IMR-90 (cell line): ENCODE results near the gene SYNC.

Experiments
- BHLHE40 ChIP-seq: fragments of 150-350 bp; IDR thresholded peaks from 2 replicates; pipeline ENCODE4 v1.6.1; 2016; ENCODE audit warnings: mild to moderate bottlenecking, low read depth, low read length
- CTCF ChIP-seq: conservative IDR thresholded peaks from 2 replicates; pipeline ENCODE4 v1.5.1; 2012; ENCODE audit warnings: mild to moderate bottlenecking, low read depth, low read length, improper control_type of control experiment
- MAFK ChIP-seq: IDR thresholded peaks from 2 replicates; pipeline ENCODE4 v1.6.1; 2012; ENCODE audit warnings: low read depth, low read length, improper control_type of control experiment
- MXI1 ChIP-seq: IDR thresholded peaks from 2 replicates; pipeline ENCODE4 v1.6.1; 2012; ENCODE audit warnings: low read depth, mild to moderate bottlenecking, low read length, moderate library complexity, borderline replicate concordance
- POLR2A ChIP-seq: IDR thresholded peaks from 2 replicates; pipeline ENCODE4 v1.6.1; 2012; ENCODE audit warnings: mild to moderate bottlenecking, low read depth, low read length
- RAD21 ChIP-seq: IDR thresholded peaks from 2 replicates; pipeline ENCODE4 v1.6.1; 2012; ENCODE audit warnings: low read length, improper control_type of control experiment
- SMC3 ChIP-seq: fragments of 150-350 bp; IDR thresholded peaks from 2 replicates; pipeline ENCODE4 v1.6.1; 2016; ENCODE audit warnings: low read depth, mild to moderate bottlenecking, antibody characterized with exemption, low read length, moderate library complexity

- TF ChIP-seq CTCF (no peak), SMC3 (no peak), POLR2A (no peak), RAD21 (no peak), MAFK (peak; percentile 84), BHLHE40 (no peak), MXI1 (0 out of 2 replicates have a peak, but pooled peaks have one; percentile 29)
Measured at GRCh38 chr1:32724678-32725614, 22.4 kb upstream of the SYNC start.
